H1 (cell line): ENCODE data around the gene RFX1. TPM values are rescaled to one million over a fixed set of nuclear protein-coding genes. Genes with fewer than 3 reads are reported as not detected.

Experiments
- SP1 ChIP-seq: IDR thresholded peaks from 2 replicates; pipeline ENCODE4 v1.6.1; 2011; ENCODE audit warnings: low read depth, low read length
- TCF12 ChIP-seq: IDR thresholded peaks from 2 replicates; pipeline ENCODE4 v1.6.1; 2011; ENCODE audit warnings: low read depth, mild to moderate bottlenecking, low read length
- TEAD4 ChIP-seq: IDR thresholded peaks from 2 replicates; pipeline ENCODE4 v1.6.1; 2012; ENCODE audit warnings: low read depth, low read length, inconsistent platforms, mixed read lengths
- ZNF274 ChIP-seq: IDR thresholded peaks from 2 replicates; pipeline ENCODE4 v1.7.0; 2012; ENCODE audit warnings: low read length, borderline replicate concordance; ENCODE audit errors: extremely low read depth
- polyA plus RNA-seq, 7 experiments: library from polyadenylated mRNA; depleted of rRNA in 3 of 7; stranded (reverse) in 5 of 7; unstranded in 2 of 7; fragments of >200 nt in 5 of 7; fragments of 200-250 nt in 2 of 7; gene quantifications; 1 replicate in 5 of 7; 2 replicates in 1 of 7; 4 replicates in 1 of 7; pipeline versions ENCODE4 v1.2.1 to v1.2.3, GENCODE V29; 2011 to 2013; ENCODE audit warnings: missing spikeins in 2 of 7, mixed read lengths in 2 of 7
- total RNA-seq: library from RNA; stranded (reverse); fragmentation: NEBNext Ultra II Directional; extraction: Animal tissue kit (Norgen Biotek cat#: 25700); gene quantifications from 2 replicates; pipeline ENCODE4 v1.2.1, GENCODE V29; 2021
- TF ChIP-seq, protein P1 (sequence below): IDR thresholded peaks from 2 replicates; pipeline ENCODE4 v1.6.1; 2012; ENCODE audit warnings: low read length, inconsistent platforms

The RFX1 gene
- total and polyA plus RNA-seq, 2 of the 8 experiments (the other 6 are each of a cell fraction or from before 2014, with no cell fraction given), result 4.9 to 17.0 TPM

DNA sequence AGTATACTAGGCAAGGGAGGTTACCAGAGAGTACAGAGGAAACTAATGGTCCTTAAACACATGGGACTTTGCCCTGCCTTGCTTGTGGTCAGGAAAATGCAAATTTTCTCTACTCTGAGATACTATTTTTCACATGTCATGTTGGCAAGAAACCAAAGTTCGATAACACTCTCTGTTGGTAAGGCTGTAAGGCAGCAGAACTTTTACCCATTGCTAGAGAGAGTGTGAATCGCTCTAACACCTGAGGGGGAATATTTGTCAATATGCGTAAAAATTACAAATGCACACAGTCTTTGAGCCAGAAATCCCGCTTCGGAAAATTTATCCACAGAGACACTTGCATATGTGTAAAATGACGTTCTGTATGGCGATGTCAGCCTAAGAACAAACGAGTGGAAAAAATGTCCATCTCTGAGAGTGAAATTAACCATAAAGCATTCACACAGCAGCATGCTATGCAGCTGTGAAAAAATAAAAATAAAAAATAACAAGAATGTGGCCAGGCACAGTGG, 9.5 kb upstream of the RFX1 start (continued):
- TF ChIP-seq, protein P1, sequence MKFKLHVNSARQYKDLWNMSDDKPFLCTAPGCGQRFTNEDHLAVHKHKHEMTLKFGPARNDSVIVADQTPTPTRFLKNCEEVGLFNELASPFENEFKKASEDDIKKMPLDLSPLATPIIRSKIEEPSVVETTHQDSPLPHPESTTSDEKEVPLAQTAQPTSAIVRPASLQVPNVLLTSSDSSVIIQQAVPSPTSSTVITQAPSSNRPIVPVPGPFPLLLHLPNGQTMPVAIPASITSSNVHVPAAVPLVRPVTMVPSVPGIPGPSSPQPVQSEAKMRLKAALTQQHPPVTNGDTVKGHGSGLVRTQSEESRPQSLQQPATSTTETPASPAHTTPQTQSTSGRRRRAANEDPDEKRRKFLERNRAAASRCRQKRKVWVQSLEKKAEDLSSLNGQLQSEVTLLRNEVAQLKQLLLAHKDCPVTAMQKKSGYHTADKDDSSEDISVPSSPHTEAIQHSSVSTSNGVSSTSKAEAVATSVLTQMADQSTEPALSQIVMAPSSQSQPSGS, result no peak
- TF ChIP-seq ZNF274, result no peak
- TF ChIP-seq TEAD4, result no peak
- no peak for TF ChIP-seq TCF12
- no peak for TF ChIP-seq SP1
